NCI-H2107 (cell line): Measurements from ENCODE around the gene GAPDHS.

ENCODE experiments used
- DNase-seq: peaks from one replicate; lab custom pipeline; 2025; lab: John Stamatoyannopoulos, UW

Gene GAPDHS

DNA sequence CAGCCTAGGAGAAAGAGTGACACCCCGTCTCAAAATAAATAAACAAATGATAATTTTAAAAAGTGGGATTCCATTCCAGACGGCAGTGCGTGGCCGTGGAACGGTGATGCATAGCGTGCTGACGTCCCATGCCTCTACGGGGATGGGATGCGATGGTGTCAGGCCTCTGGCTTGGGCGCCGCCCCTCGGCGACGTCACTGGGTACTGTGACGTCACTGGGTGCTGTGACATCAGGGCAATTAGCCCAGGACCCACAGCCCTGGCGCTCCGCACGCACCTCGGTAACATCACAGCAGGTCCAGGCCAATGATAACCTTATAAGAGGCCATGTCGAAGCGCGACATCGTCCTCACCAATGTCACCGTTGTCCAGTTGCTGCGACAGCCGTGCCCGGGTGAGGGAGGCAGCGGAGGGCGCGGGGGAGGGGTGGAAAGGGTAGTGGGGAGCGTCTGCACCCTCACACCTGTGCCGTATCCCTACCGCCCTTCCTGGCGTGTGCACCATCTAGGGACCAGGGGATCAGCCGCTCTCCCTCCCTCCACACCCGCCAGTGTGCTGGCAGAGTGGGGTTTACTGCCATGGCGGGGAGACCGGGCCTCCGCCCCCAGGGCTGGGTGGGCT, at the start of gene GAPDHS:
TSS of gene GAPDHS (plus strand) at position 256 of the 621 bp plus-strand sequence. CDS start at position 328, 72 bp downstream.
- DNase-seq, result no peak

DNA sequence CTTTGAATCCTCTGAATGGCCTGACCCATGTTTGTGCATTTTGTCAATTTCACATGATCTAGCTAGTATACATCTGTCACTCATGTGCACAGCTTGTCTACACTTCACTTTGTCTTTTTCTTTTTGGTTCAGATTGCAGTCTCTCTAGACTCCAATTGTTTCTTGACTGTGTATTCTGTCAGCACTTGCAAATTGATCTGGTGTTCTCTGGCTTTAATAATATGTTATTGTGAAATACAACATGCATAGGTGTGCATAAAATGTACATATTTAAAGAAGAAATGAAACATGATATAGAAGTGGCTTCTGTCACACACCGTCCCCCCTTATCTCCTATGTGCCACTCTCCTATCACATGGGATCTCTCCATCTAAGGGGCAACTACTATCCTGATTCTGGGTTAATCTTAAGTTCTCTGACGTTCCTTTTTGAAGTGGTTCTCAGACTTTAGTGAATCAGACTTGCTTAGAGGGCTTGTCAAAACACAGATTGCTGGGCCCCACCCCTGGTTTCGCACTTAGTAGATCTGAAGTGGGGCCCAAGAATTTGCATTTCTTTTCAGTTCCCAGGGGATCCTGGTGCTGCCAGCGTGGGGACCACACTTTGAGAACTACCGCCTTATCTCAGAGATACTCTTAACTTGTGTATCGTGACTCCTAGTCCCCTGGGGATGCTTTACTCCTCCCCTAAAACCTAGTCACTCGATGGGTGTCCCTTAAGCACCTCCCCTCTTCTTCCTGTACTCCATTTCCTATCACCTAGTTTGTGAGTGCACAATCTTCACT, 48.8 kb upstream of the GAPDHS start:
- DNase-seq, result no peak

DNA sequence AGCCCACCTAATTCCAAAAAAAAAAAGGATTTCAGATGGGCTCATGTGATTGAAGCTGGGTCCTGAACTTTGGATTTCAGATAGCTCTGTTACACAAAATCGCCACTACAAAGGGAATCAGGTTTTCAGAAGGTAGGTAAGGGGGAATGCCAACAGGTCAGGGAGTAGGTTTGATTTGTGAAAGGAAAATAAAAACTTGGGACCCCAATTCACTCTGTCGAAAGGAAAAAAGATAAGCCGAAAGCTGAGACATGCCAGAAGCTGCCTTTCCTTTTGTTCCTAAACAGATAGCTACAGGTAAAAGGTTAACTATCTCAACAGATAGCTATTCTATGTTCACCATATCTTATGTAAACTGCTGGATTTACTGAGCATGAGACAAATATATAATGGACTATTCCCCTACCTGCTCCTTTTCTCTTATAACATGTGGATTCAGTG, 47.0 kb upstream of the GAPDHS start:
- DNase-seq, result no peak

DNA sequence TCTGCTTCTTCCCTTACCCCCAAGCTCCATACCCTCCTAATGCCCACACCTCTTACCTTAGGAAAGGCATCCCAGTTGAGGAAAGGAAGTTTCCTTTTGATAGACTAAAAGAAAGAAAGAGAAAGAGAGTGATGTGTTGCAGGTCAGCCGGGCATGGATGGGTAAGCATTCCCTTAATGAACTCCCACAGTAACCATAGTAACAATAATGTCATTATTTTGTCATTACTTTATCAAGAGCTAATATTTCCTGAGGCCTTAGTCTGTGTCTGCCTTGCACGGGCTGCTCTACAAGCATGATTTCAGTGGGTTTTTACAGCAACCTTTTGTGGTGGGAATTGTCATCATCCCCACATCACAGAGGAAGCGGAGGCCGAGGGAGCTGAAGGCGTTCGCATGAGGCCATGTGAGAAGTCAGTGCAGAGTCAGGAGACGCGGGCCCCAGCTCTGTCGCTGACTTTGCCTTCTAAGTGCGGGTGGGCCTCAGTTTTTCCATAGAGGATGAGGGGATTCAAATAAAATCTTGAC, 45.5 kb upstream of the GAPDHS start:
- DNase-seq, result no peak

DNA sequence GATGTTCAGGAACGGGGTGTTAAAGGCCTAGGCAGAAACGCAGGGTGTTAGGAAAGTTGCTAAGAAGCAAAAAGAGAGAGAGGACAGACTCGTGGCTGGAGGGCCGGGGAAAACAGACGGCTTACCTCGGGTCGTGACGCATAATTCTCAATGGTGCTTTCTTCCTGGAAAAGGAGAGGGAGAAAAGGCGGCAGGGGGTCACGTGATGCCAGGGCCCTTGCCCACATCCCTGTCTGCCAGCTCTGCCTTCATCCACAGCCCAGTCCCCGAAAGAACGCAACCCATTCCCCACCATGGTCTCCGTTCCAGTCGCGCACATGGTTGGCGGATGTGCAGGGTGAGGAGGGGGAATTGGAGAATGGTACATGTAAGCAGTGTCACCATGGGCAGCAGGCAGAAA, 44.6 kb upstream of the GAPDHS start:
- DNase-seq, result no peak

DNA sequence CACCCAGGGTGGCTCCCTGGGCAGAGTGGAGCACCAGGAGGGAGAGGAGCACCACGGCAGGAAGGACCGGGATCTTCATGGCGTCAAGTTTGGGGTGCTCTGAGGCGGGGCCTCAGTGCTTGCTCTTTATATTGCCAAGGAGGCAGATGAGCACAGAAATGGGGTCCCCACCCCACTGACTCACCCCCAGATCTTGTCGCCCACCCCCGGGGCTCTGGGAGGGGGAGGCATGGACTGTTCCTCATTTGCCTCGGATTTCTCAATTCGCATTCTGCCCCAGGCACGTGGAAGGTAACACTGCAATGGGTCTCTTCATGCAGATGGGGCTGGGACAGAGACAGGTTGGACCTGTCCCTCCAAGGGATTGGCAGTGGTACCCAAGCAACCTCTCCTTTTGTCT, 42.9 kb upstream of the GAPDHS start, which contains the start of gene KRTDAP:
TSS of gene KRTDAP (minus strand) at position 101 of the 400 bp plus-strand sequence. CDS start at position 79, 22 bp downstream.
- DNase-seq, result no peak

DNA sequence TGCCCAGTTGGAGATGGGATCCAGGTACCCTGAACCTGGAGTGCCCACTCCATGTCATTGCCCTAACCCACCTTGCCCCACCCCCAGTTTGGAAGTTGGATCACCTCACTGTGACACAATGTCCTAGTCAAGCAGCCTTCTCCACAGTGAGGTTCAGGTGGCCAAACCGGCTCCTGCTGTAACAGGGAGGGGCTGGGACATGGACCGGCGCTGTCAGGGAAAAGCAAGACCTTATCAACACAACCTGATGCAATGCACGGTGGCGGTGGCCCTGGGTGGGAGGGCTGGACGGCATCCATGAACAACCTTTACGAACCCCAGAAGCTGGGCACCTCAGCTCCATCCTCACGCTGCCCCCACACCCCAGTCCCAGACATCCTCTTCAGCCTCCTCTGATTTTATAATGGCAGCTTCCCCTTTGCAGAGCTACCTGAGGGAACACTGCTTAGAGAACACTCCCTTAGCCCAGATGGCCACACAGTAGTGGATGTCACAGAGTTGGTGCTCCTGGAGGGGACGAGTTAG, 41.4 kb upstream of the GAPDHS start:
- no peak for DNase-seq

DNA sequence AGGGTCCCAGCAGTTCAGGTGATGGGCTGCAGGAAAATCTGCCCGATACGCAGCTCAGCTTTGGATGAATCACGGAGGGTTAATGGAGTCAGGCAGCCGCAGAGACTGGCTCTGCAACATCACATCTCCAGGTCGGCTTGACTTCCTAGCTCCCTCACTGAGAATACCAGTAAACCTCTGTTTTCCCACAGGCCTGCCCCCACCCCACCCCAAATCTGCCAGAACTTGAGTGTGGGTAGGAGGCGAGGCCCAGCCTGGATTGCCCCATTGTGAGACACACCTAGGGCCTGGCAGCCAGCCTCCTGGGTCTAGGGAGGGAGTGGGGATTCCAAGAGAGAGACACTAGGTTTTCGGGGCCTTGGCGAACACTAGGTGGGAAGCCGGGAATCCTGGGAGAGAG, 39.3 kb upstream of the GAPDHS start:
- DNase-seq, result no peak

DNA sequence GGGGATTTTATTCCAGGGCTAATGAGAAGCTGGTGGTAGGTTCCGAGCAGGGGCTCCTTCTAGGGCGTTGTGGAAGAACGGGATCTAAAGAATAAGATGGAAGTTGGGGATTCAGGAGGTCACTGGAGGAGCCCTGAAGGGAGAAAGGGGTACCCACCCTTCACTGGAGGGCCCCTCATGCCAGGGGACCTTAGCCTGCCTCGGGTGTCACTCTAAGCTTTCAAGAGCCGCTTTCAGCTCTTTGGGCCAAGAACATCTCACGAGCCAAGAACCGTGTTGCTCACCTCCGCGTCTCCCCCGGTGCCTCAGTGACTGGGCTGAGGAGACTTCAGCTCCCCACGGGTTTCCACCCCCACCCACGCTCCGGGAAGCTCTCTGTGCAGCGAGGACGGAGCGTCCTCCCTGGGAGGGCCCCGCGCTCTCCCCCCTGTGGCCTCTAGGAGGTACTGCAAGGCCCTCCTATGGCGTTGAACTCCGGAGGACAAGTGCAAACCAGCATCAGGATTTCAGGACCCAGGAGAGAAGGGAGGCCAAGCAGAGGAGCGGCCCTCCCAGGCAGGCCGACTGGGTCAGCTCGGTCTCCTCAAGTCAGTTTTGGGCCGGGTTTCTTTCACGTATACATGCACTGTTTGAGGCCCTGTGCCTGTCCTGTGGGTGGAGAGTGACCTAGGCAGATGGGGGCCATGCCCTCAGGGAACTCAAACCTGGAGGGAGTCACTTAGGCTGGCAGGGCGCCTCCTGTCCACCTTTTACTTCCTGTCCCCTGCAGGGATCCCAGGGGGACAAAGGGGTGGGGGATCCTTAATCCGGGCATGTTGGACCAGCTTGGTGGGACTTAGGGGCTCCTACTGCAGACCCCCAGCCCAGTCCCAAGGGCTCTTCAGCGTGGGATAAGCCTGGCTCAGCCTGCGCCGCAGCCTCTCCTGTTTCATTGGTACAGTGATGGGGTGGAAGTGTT, 37.9 kb upstream of the GAPDHS start:
- no peak for DNase-seq

DNA sequence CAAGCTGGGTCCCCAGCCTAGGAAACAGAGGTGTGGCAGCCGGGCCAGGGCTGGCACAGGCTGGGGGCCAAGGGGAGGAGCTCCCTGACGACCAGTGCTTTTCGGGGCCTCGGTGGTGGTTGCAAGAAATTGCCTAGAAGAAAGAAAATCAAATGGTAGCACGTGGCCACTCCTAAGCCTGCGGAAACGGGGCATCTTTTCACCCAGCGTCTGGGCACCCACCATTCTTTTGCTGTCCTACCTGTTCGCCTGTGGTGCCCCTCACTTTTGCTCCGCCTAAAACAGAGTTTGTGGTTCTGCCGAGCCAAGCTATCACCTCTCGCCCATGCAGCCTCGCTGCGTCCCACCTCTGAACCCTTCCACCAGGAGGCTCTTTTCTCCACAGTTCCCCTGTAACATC, 35.9 kb upstream of the GAPDHS start:
- DNase-seq, result no peak

DNA sequence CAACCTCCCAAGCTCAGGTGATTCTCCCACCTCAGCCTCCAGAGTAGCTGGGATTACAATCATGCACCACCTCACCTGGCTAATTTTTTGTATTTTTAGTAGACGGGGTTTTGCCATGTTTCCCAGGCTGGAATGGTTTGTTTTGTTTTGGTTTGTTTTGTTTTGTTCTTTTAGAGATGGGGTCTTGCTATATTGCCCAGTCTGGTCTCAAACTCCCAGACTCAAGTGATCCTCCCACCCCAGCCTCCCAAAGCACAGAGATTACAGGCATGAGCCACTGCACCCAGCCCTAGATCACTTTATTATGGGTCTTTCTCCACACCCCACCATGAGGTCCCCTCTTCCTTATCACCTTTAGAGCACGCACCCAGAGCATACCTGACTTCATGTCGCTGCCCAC, 35.0 kb upstream of the GAPDHS start:
- no peak for DNase-seq

DNA sequence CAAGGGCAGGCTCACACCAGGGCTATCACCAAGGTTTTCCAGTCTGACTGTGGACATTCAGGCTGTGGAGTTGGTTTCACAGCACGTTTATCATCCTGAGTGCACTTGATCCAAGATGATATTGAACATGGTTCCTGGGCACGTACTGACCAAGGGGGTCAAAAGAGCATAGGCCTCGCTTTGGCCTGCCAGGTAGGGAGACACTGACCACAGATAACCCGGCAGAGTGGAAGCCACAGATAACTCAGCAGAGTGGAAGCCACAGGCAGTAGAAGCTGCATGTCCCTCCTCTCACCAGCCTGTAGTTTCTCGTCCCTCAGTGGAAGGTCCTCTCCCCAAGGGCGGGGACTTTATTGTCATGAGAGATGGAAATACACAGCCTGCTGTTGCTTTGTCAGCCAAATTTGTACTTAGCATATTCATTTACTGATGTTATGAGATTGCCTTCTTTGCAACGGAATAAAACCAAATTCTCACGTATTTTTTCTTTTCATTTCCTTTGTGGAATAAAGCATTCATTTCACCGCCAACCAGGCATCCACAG, 34.2 kb upstream of the GAPDHS start:
- DNase-seq, result no peak

DNA sequence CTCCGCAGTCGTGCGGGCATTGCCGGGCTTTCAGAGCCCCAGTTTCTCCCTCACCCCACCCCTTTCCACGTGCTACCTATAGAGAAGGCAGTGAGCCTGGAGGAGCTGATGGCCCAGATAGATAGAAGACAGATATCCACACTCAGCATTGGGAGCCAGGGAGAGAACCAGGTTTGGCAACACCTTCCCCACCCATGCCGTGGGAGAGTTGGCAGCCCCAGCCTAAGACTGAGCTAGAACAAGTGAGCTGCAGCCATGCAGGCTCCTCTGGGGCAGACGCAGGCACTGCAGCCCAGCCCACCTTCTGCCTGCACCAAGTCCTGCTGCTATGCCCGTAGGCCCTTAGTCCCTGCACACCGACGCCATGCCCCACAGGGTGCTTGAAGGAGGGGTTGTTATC, 32.6 kb upstream of the GAPDHS start:
- DNase-seq, result no peak

DNA sequence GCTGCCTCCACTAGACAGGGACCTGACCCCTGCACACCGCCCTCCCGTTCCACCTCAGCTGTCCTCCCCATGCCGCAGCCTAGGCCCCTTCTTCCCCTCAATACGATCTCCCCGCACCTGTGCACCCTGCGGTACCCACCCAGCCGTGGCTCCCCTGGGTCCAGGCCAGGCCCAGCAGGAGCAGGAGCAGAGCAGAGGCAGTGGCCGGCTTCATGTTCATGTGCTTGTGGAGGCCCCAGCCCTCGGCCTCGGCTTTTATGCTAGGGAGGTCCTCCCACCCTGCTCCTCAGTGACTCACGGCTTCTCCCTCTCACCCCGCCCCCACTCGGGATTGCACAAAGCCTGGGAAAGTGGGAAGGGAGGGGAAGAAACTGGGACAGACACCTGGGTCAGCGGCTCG, 31.6 kb upstream of the GAPDHS start:
- DNase-seq, result no peak

DNA sequence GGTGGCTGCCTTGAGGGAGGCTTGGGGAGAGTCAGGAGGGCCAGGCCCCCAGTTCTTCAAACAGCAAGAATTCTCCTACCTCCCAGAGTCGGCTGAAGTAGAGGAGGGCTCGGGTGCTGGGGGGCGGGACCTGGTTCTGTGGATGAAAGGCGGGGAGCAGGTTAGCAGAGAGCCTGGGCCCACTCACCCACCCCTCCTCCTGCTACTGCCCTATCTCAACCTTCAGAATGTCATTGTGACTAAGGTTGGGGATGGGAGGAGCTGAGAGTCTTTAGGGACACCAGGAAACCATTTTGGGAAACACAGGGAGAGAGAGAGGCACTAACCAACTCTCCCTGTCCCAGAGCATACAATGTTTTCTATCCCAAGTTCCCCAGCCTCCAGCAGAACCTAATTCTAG, 30.5 kb upstream of the GAPDHS start:
- DNase-seq, result no peak

DNA sequence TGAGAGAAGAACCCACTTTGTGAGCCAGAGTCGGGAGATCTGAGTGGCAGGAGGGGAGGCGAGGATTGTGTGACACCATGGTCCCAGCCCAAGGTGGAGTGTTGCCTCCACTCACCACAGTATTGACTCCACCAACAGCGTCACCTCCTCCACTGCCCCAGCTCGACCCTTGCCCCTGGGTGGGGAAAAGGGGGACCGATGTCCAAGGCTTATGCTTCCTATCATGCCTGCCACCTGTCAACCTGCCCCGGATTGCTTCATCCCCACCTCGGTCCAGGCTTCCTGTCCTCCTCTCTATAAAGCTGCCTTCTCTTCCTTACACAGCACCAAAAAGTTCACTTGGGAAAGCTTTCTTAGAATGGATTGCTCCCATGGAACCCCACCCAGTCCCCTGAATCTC, 27.2 kb upstream of the GAPDHS start:
- no peak for DNase-seq

DNA sequence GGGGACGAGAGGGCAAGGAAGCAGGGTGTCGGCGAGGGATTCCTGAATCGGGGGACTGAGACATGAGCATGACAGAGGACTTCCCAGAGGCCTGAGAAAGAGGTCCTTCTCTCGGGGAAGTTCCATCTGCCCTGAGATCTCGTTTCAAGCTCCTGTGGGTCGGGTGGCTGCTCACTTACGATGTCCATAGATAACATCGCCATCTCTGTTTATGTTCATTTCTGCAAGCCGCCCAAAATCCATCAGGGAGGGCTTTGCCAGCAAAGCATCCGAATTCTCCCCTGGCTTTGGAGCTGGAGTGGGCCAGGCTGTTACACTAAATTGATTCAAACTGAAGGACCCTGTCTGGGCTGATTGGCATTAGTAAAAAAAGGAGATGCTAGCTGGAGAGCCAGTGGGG, 25.7 kb upstream of the GAPDHS start:
- no peak for DNase-seq

DNA sequence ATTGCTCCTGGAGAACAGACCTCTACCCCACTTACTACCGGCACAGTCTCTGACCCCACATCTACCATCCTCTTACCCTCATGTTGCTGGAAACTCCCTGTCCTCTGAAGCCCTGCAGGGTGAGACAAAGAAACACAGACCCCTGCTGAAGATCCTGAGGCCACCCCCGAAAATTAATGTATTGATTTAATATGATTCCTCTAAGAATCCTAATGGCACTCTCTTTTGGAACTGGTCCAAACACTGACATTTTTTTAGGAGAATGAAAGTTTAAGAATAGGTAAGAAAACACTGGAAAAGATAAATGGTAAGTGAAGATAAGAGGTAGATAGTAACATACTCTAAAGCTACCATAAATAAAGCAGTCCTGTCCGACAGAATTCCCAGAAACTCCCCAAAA, 25.1 kb upstream of the GAPDHS start:
- no peak for DNase-seq

DNA sequence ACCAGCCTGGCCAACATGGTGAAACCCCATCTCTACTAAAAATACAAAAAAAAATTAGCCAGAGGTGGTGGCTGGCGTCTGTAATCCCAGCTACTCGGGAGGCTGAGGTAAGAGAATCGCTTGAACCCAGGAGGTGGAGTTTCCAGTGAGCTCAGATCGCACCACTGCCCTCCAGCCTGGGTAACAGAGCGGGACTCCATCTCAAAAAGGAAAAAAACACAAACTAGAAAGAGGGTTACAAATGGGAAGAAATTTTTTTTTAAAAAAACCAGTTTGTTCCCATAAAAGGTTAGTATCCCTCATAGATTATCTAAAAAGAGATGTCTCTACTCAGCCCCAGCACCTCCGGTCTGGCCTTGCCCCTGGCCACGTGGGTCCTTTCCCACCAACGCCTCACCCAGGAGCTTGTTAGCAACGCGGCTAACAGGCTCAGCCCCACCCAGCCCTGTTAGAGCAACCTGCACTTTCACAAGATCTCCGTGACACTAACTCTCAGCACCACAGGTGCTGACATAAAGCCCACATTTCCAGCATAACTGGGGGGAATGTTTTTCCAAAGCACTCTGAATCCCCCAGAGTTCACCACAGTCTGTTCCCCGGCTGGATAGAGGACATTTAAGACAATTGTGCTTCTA, 24.1 kb upstream of the GAPDHS start:
- no peak for DNase-seq

DNA sequence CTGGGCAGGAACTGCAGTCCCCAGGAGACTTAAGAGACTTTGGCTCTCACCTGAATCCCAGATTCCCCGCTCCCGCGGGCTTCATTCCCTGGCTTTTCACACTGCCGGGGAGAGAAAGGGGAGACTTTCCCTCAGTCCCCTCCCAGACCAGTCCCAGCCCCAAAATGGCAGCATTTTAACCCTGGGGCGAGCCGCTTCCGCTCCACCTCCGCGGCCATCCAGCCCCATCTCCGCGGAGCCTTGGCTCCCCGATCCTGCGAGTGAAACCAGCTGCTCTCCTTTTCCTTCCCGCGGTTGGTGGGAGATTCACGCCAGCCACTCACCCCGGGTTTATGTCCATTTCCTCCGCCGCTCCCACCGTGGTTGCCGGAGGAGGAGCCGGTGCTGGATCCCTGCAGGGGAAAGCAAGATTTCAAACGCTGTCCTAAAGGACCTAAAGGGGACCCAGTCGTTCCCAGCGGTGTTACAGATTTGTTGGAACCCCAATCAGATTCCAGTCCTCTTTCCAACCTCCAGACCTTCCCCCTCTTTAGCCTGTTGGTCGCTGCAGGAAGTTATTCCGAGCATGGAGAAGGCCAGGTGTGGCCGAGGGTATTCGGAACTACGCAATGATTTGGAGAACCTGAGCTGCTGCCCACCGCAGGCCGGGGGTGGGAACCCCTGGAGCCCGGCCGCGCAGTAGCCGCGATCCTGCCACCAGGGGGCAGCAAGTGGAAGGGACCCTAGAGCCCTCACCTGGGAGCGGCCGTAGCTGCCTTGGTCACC, 23.2 kb upstream of the GAPDHS start:
- peak; percentile 31 for DNase-seq

DNA sequence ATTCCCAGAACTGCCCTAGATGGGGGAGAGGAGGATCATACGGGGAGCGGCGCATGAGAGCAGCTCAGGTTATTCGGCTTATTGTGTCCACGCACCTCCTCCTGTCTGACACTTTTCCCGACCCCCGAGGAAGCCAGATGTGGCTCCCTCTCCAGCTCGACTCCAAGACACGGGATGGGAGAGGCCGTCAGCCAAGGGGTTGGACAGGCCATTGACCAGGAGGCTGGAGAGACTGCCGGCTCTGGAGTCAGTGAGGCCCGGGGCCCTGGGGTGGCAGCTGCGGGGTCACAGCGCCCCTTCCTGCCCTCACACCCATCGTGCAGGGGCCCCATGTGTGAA, 22.7 kb upstream of the GAPDHS start:
- no peak for DNase-seq
